GM12891 (cell line): Measurements from ENCODE around the gene TARS3.

Experiments
- PAX5 ChIP-seq: IDR thresholded peaks from 2 replicates; pipeline ENCODE4 v1.6.1; 2011; ENCODE audit warnings: low read length, moderate library complexity, mild to moderate bottlenecking; ENCODE audit not compliant: insufficient read depth, severe bottlenecking
- POLR2A ChIP-seq: IDR thresholded peaks from 2 replicates; pipeline ENCODE4 v1.6.1; 2011; ENCODE audit warnings: low read depth, low read length, control low read depth
- POLR2AphosphoS5 ChIP-seq: IDR thresholded peaks from 2 replicates; pipeline ENCODE4 v1.6.1; 2011; ENCODE audit warnings: low read depth, low read length, control low read depth
- SPI1 ChIP-seq: IDR thresholded peaks from 2 replicates; pipeline ENCODE4 v1.6.1; 2011; ENCODE audit warnings: low read depth, low read length, control low read depth
- TAF1 ChIP-seq: IDR thresholded peaks from 2 replicates; pipeline ENCODE4 v1.6.1; 2011; ENCODE audit warnings: low read depth, low read length, control low read depth

DNA sequence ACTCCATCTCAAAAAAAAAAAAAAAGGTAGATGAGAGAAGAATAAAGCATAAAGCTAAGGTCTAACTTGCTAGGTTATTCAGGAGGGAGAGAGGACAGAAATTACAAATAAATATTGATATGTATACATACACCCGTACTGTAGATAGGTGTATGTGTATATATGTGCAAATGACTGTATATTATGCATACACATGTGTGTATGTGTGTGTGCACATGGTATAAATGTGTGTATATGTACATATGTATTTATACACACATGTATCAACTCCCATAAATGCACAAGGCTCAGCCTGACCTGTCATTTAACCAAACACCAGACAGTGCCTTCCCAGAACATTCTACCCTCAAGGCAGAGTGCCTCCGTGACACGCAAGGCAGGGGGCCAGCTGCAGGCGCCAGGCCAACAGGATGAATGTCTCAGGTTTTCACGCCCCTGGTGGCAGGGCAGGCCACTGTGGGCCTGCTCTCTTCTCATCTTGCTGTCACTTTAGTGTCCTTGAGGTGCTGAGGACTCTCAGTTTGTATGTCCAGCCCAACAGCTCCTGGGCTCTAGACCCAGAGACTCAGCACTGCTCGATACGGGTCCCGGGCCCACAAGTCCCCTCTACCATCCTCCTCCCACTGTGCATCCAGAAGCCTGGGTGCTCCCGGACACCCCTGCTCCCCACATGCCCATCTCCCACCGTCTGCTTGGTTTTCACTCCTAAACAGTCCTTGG, 112.5 kb downstream of the TARS3 start:
- TF ChIP-seq POLR2A = no peak
- no peak for TF ChIP-seq PAX5
- no peak for TF ChIP-seq POLR2AphosphoS5
- TF ChIP-seq TAF1 = no peak
- TF ChIP-seq SPI1 = no peak
